DLD1 (cell line): ENCODE measurements around the gene ACER2.
"Not testable (repeated sequence)": the region's sequence is repeated elsewhere in the genome, so short reads cannot be mapped to it uniquely, and the experiment has no call there.

Experiments used
- in situ Hi-C: cut with HindIII; loops from 2 replicates; pipeline ENCODE4 v1.10.0; 2017; ENCODE audit warnings: low sequenced_read_pairs

Gene ACER2

DNA sequence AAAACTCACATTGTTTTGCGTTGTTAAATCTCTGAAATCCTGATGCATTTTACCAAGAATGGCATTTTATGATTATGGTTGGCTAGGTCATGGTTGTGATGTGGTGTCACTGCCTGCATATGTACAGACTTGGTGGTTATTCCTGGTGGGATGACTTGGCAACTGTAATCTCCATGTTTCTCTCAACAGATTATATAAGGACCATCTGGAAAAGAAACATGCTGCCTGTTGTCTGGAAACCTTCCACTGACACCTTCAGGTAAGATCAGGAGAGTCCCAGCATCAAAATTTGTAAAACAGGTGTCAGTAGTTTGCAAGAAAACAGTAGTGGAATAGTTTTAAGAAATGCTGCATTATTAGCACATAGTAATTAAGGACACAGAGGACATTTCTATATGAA, 3.0 kb upstream of the ACER2 start:
- in situ Hi-C loops: no loop called here

- in situ Hi-C loops: no loop called here
Measured at GRCh38 chr9:19408316-19408692, 505 bp upstream of the ACER2 start.

- in situ Hi-C loops: no loop called here
Measured at GRCh38 chr9:19409401-19410194, 789 bp downstream of the ACER2 start.

DNA sequence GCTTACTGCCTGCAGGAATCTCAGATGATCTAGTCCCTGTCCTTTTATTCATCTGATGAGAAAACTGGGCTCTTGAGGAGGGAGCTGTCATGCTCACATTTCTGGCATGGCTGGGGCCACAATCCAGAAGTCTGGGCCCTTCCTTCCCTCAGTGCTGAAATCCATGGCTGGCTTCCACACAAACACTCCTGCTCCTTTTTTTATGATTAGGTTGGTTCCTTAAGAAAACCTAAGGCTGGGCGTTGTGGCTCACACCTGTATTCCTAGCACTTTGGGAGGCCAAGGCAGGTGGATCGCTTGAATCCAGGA, 1.3 kb downstream of the ACER2 start:
- in situ Hi-C loops: no loop called here

DNA sequence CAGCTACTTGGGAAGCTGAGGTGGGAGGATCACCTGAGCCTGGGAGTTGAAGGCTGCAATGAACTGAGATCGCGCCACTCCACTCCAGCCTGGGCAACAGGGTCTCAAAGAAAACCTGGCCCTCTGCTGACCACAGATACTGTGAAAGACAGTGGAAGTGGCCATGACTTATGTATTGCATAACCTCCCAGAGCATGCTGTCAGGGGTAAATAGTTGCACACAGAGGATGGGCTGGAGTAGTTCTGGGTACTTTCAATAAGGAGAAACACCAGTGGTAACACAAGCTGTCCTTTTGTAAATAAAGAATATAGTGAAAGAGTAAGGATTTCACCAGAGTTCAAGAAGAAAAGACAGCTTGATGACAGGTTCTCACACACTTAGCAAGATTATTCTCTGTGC, 1.8 kb downstream of the ACER2 start:
- in situ Hi-C loops: no loop called here

GRCh38 chr9:19411316-19411715, 2.5 kb downstream of the ACER2 start:
- in situ Hi-C loops: no loop called here

GRCh38 chr9:19413456-19413855, 4.6 kb downstream of the ACER2 start:
- in situ Hi-C loops: not testable (repeated sequence)

DNA sequence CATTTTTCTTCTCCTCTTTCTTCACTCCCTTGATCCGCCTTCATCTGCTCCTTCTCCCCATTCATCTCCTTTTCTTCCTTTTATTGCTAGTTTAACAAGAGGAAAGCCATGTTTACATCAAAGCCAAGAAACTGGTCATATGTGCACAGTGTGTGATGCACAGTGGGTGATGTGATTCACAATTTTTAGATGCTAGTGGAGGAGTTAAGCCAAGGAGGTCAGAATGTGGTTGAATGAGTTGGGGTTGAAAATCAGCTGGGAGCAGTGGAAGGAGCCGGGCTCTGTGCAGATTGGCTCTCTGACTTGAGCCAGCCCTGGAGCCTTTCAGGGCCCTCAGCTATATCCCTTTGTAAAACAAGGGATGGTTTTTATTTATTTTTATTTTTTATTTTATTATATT, 7.3 kb downstream of the ACER2 start:
- in situ Hi-C loops: no loop called here

DNA sequence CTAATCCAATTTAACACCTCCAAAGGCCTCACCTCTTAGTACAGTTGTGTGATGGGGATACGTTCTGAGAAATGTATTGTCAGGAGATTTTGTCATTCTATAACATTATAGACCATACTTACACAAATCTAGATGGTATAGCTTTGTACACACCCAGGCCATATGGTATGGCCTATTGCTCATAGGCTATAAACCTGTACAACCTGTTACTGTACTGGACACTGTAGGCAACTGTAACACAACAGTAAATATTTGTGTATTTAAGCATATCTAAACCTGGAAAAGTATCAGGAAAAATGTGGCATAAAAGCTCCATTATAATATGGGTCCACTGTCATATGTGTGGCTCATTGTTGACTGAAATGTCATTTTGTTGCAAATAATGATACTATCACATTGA, 12.1 kb downstream of the ACER2 start:
- in situ Hi-C loops: loop anchor here (10.0 kb wide), 1 partner anchor 56 kb away; no protein-coding TSS in a partner anchor

- in situ Hi-C loops: loop anchor here (10.0 kb wide), 1 partner anchor 58 kb away; no protein-coding TSS in a partner anchor
Measured at GRCh38 chr9:19423163-19423562, 14.4 kb downstream of the ACER2 start.

- in situ Hi-C loops: loop anchor here (10.0 kb wide), 1 partner anchor 59 kb away; no protein-coding TSS in a partner anchor
Measured at GRCh38 chr9:19424176-19424779, 15.5 kb downstream of the ACER2 start.

DNA sequence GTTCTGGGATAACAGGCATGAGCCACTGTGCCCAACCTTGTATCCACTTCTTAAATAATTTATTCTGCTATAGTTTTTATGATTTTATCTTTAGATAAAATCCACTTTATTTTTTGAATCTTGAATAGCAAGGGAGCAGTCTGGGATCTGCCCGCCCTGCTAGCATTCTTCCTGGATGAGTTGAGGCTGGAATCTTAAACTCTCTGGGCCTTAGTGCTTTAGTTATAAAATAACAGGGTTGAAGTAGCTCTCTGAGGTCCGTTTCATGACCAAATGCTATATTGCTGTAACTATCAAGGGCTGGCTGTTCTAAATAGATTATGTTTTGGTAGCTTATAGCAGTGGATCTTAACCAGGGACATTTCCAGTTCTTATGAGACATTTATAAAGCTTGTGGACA, 20.8 kb downstream of the ACER2 start:
- in situ Hi-C loops: loop anchor here (10.0 kb wide), 1 partner anchor 65 kb away; no protein-coding TSS in a partner anchor

- in situ Hi-C loops: no loop called here
Measured at GRCh38 chr9:19430201-19430760, 21.5 kb downstream of the ACER2 start.

- in situ Hi-C loops: no loop called here
Measured at GRCh38 chr9:19431361-19432171, 22.8 kb downstream of the ACER2 start.

GRCh38 chr9:19432473-19432872, 23.7 kb downstream of the ACER2 start:
- in situ Hi-C loops: no loop called here

- in situ Hi-C loops: not testable (repeated sequence)
Measured at GRCh38 chr9:19433729-19434128, 24.9 kb downstream of the ACER2 start.

GRCh38 chr9:19440376-19440775, 31.6 kb downstream of the ACER2 start:
- in situ Hi-C loops: loop anchor here (10.0 kb wide), 1 partner anchor 66 kb away; no protein-coding TSS in a partner anchor

GRCh38 chr9:19440823-19441580, 32.2 kb downstream of the ACER2 start:
- in situ Hi-C loops: loop anchor here (10.0 kb wide), 1 partner anchor 66 kb away; no protein-coding TSS in a partner anchor

GRCh38 chr9:19441730-19442129, 32.9 kb downstream of the ACER2 start:
- in situ Hi-C loops: loop anchor here (10.0 kb wide), 1 partner anchor 67 kb away; no protein-coding TSS in a partner anchor

- in situ Hi-C loops: loop anchor here (10.0 kb wide), 1 partner anchor 67 kb away; no protein-coding TSS in a partner anchor
Measured at GRCh38 chr9:19442240-19442639, 33.4 kb downstream of the ACER2 start.
